ENCODE measurements around the gene SCRT2.

Gene SCRT2

GRCh38 chr20:708956-709355 is 33.4 kb upstream of the SCRT2 start:
- no peak for TF ChIP-seq CTCF (IDR thresholded peaks at IDR 0.05; ENCODE audit: borderline replicate concordance, insufficient read depth, low read depth, low read length)
- H3K4me3 ChIP-seq (ENCODE audit: low read depth, low read length): no peak overlapping the region

GRCh38 chr20:707451-708110 is 32.0 kb upstream of the SCRT2 start:
- TF ChIP-seq CTCF (IDR thresholded peaks at IDR 0.05; ENCODE audit: borderline replicate concordance, insufficient read depth, low read depth, low read length): no peak
- no peak overlapping the region for H3K4me3 ChIP-seq (ENCODE audit: low read depth, low read length)

GRCh38 chr20:706366-706885 is 30.8 kb upstream of the SCRT2 start:
- no peak overlapping the region for H3K4me3 ChIP-seq (ENCODE audit: low read depth, low read length)
- no peak for TF ChIP-seq CTCF (IDR thresholded peaks at IDR 0.05; ENCODE audit: borderline replicate concordance, insufficient read depth, low read depth, low read length)

GRCh38 chr20:704726-705125 is 29.1 kb upstream of the SCRT2 start:
- no peak overlapping the region for H3K4me3 ChIP-seq (ENCODE audit: low read depth, low read length)

GRCh38 chr20:703426-703825 is 27.8 kb upstream of the SCRT2 start:
- H3K4me3 ChIP-seq (ENCODE audit: low read depth, low read length): no peak overlapping the region
- no peak for TF ChIP-seq CTCF (IDR thresholded peaks at IDR 0.05; ENCODE audit: borderline replicate concordance, insufficient read depth, low read depth, low read length)

More at GRCh38 chr20:704726-705125, 29.1 kb upstream of the SCRT2 start:
- TF ChIP-seq CTCF (IDR thresholded peaks at IDR 0.05; ENCODE audit: borderline replicate concordance, insufficient read depth, low read depth, low read length): no peak

- TF ChIP-seq CTCF (IDR thresholded peaks at IDR 0.05; ENCODE audit: borderline replicate concordance, insufficient read depth, low read depth, low read length): no peak
- H3K4me3 ChIP-seq (ENCODE audit: low read depth, low read length): no peak overlapping the region
Measured at GRCh38 chr20:703006-703405, 27.4 kb upstream of the SCRT2 start.

- TF ChIP-seq CTCF (IDR thresholded peaks at IDR 0.05; ENCODE audit: borderline replicate concordance, insufficient read depth, low read depth, low read length): no peak
Measured at GRCh38 chr20:701401-702129, 26.0 kb upstream of the SCRT2 start.

More at GRCh38 chr20:701401-702129, 26.0 kb upstream of the SCRT2 start:
- H3K4me3 ChIP-seq (ENCODE audit: low read depth, low read length): no peak overlapping the region

All from GM12875 (cell line).